Breast epithelium (tissue), 3 donors: ENCODE results near the gene ANKRD6.

ENCODE experiments used
- POLR2A ChIP-seq: fragments of 450-650 bp; IDR thresholded peaks from one replicate; pipeline ENCODE4 v1.6.1; 2016; ENCODE audit warnings: antibody characterized with exemption, mild to moderate bottlenecking, moderate library complexity
- POLR2AphosphoS5 ChIP-seq, 3 donors: sonication (generic); formaldehyde crosslinking; IDR thresholded peaks; one replicate each; pipeline ENCODE4 v1.6.1; 2017; ENCODE audit warnings: antibody characterized with exemption in 3 of 3
- TF ChIP-seq, protein P1 (sequence below), 3 donors: fragments of 450-650 bp; IDR thresholded peaks; one replicate each; pipeline ENCODE4 v1.5.1; 2016 to 2017; ENCODE audit warnings: antibody characterized with exemption in 3 of 3, mild to moderate bottlenecking in 3 of 3, moderate library complexity in 3 of 3

DNA sequence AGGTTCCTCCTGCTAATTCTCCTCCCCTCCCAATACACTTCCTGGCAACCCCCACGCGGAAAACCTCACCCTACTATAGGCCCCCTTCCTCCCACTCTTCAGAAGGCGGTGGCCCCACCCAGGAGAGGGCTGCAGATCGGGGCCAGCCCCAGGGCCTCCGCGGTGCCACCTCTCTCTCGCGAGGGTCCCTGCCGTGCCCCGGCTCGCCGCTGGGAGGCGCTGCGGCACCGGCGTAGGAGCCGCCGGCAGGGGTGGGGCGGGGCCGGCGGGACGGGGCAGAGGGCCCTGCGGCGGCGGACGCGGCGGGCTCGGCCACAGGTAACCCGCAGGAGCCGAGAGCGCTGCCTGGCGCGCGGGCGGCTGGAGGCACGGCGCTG, at the start of gene ANKRD6:
- TF ChIP-seq, protein P1, sequence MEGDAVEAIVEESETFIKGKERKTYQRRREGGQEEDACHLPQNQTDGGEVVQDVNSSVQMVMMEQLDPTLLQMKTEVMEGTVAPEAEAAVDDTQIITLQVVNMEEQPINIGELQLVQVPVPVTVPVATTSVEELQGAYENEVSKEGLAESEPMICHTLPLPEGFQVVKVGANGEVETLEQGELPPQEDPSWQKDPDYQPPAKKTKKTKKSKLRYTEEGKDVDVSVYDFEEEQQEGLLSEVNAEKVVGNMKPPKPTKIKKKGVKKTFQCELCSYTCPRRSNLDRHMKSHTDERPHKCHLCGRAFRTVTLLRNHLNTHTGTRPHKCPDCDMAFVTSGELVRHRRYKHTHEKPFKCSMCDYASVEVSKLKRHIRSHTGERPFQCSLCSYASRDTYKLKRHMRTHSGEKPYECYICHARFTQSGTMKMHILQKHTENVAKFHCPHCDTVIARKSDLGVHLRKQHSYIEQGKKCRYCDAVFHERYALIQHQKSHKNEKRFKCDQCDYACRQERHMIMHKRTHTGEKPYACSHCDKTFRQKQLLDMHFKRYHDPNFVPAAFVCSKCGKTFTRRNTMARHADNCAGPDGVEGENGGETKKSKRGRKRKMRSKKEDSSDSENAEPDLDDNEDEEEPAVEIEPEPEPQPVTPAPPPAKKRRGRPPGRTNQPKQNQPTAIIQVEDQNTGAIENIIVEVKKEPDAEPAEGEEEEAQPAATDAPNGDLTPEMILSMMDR (IDR thresholded peaks at IDR 0.05): peak; percentile 48 to 90 (median 52)
- TF ChIP-seq POLR2A (no peak), POLR2AphosphoS5 (IDR thresholded peaks at IDR 0.05) (no peak)
